HCT116 (cell line): ENCODE data around the gene ODR4. TPM values are rescaled to one million over a fixed set of nuclear protein-coding genes. Genes with fewer than 3 reads are reported as not detected.
"Not testable (repeated sequence)": the region's sequence is repeated elsewhere in the genome, so short reads cannot be mapped to it uniquely, and the experiment has no call there.

Source experiments
- ATAC-seq: fragments of 200-7000 bp; cut with Tn5 transposase; 2 replicates; pipeline ENCODE4 v1.9.1; 2020; ENCODE audit warnings: mild to moderate bottlenecking, moderate library complexity
- BruUV-seq: library from RNA; stranded (reverse); fragments of 400-500 nt; replicated peaks from 2 replicates; lab custom pipeline; 2021; lab: Mats Ljungman, UMichigan
- CTCF ChIA-PET: fragments of 300-600 bp; sonication (Branson Sonifier 250); formaldehyde crosslinking; loops from one replicate; lab custom pipeline; 2021; ENCODE audit warnings: antibody characterized with exemption; lab: Charles Lee
- POLR2A ChIA-PET: fragments of 300-600, 350-600 bp; sonication (Branson Sonifier 250); formaldehyde crosslinking; loops from one replicate; lab custom pipeline; 2021; ENCODE audit warnings: antibody characterized with exemption; lab: Charles Lee
- RAD21 ChIA-PET, 2 experiments: fragments of 300-600 bp; sonication (Branson Sonifier 250); formaldehyde crosslinking; loops; one replicate each; lab custom pipeline; 2023; ENCODE audit warnings: low total read pairs in 2 of 2; ENCODE audit not compliant: uncharacterized antibody in 2 of 2, unreplicated experiment in 2 of 2, low non-redundant PET in 1 of 2; lab: Charles Lee
- DNase-seq: peaks from one replicate; pipeline ENCODE4 v3.0.0-alpha.2; 2010; ENCODE audit warnings: low read depth, low spot score
- H2AFZ ChIP-seq: fragments of 200-600 bp; shearing (Covaris generic), sonication (generic); 2 replicates; pipeline ENCODE4 v1.6.1; 2017; ENCODE audit warnings: low read depth, mixed run types, mixed read lengths, antibody characterized with exemption, low read length; ENCODE audit not compliant: poor library complexity, severe bottlenecking
- H3K27ac ChIP-seq: 2 replicates; pipeline ENCODE4 v1.5.1; 2012; ENCODE audit warnings: low read depth, low read length
- H3K27me3 ChIP-seq: fragments of 200-600 bp; sonication (generic); 2 replicates; pipeline ENCODE4 v1.6.1; 2016; ENCODE audit warnings: mixed run types, low read length, mixed read lengths; ENCODE audit not compliant: insufficient read depth
- H3K36me3 ChIP-seq, 2 experiments: fragments of 200-500 bp in 1 of 2; fragments of 200-600 bp in 1 of 2; sonication (Bioruptor generic) in 1 of 2; sonication (generic) in 1 of 2; 2 replicates each; pipeline versions ENCODE4 v1.5.1 to v1.6.1; 2014 to 2016; ENCODE audit warnings: low read length in 2 of 2, inconsistent platforms in 1 of 2, mixed read lengths in 1 of 2, mixed run types in 1 of 2; ENCODE audit not compliant: insufficient read depth in 2 of 2, control insufficient read depth in 1 of 2
- H3K4me1 ChIP-seq, 2 experiments: fragments of 200-600 bp in 1 of 2; sonication (generic) in 1 of 2; 2 replicates each; pipeline versions ENCODE4 v1.5.1 to v1.6.1; 2012 to 2017; ENCODE audit warnings: low read length in 2 of 2, inconsistent platforms in 1 of 2, mild to moderate bottlenecking in 1 of 2, mixed read lengths in 1 of 2, mixed run types in 1 of 2, moderate library complexity in 1 of 2; ENCODE audit not compliant: insufficient read depth in 2 of 2, control insufficient read depth in 1 of 2
- H3K4me2 ChIP-seq: fragments of 200-600 bp; sonication (generic); 2 replicates; pipeline ENCODE4 v1.6.1; 2017; ENCODE audit warnings: mixed run types, low read length, mixed read lengths
- H3K4me3 ChIP-seq, 2 experiments: fragments of 200-600 bp in 1 of 2; sonication (generic) in 1 of 2; replicated peaks in 1 of 2; 2 replicates each; pipeline ENCODE4 v1.5.1; 2011 to 2016; ENCODE audit warnings: low read length in 2 of 2, control low read depth in 1 of 2, low read depth in 1 of 2, mild to moderate bottlenecking in 1 of 2, mixed read lengths in 1 of 2, mixed run types in 1 of 2
- H3K79me2 ChIP-seq: fragments of 200-600 bp; sonication (generic); 2 replicates; pipeline ENCODE4 v1.6.1; 2017; ENCODE audit warnings: mild to moderate bottlenecking, mixed run types, low read length, moderate library complexity, mixed read lengths; ENCODE audit not compliant: insufficient read depth
- H3K9ac ChIP-seq: fragments of 200-600 bp; sonication (generic); 2 replicates; pipeline ENCODE4 v1.6.1; 2016; ENCODE audit warnings: low read length, mixed read lengths
- H3K9me2 ChIP-seq: fragments of 200-600 bp; sonication (generic), shearing (Covaris generic); 2 replicates; pipeline ENCODE4 v1.6.1; 2017; ENCODE audit warnings: mixed run types, mild to moderate bottlenecking, moderate library complexity; ENCODE audit not compliant: insufficient read depth
- H3K9me3 ChIP-seq, 2 experiments: fragments of 200-500 bp in 1 of 2; fragments of 200-600 bp in 1 of 2; sonication (Bioruptor generic) in 1 of 2; sonication (generic) in 1 of 2; 2 replicates each; pipeline ENCODE4 v1.6.1; 2014 to 2017; ENCODE audit warnings: low read length in 2 of 2, mixed read lengths in 2 of 2, inconsistent platforms in 1 of 2, low read depth in 1 of 2, mild to moderate bottlenecking in 1 of 2, mixed run types in 1 of 2, moderate library complexity in 1 of 2; ENCODE audit not compliant: control insufficient read depth in 1 of 2, insufficient read depth in 1 of 2
- H4K20me1 ChIP-seq: fragments of 200-600 bp; sonication (generic), shearing (Covaris generic); 2 replicates; pipeline ENCODE4 v1.6.1; 2017; ENCODE audit warnings: mixed run types, mild to moderate bottlenecking, moderate library complexity; ENCODE audit not compliant: insufficient read depth
- CBX3 ChIP-seq: IDR thresholded peaks from 2 replicates; pipeline ENCODE4 v1.6.1; 2012; ENCODE audit warnings: low read depth
- CTCF ChIP-seq, 3 experiments: fragments of 200-600 bp in 1 of 3; sonication (generic) in 1 of 3; IDR thresholded peaks in 2 of 3; conservative IDR thresholded peaks in 1 of 3; 2 replicates each; pipeline ENCODE4 v1.5.1; 2012 to 2017; ENCODE audit warnings: low read depth in 2 of 3, low read length in 2 of 3, antibody characterized with exemption in 1 of 3, borderline replicate concordance in 1 of 3, control low read depth in 1 of 3, mild to moderate bottlenecking in 1 of 3, mixed read lengths in 1 of 3, mixed run types in 1 of 3, moderate library complexity in 1 of 3; ENCODE audit not compliant: insufficient read depth in 1 of 3
- ELF1 ChIP-seq: IDR thresholded peaks from 2 replicates; pipeline ENCODE4 v1.6.1; 2012; ENCODE audit warnings: low read depth, borderline replicate concordance
- EZH2 ChIP-seq: fragments of 200-600 bp; sonication (generic); IDR thresholded peaks from 2 replicates; pipeline ENCODE4 v1.6.1; 2017; ENCODE audit warnings: antibody characterized with exemption, mixed run types
- EZH2phosphoT487 ChIP-seq: fragments of 200-600 bp; IDR thresholded peaks from 2 replicates; pipeline ENCODE4 v1.6.1; 2018; ENCODE audit warnings: antibody characterized with exemption, borderline replicate concordance
- FOSL1 ChIP-seq: IDR thresholded peaks from 2 replicates; pipeline ENCODE4 v1.6.1; 2012; ENCODE audit warnings: low read depth
- JUND ChIP-seq: IDR thresholded peaks from 2 replicates; pipeline ENCODE4 v1.6.1; 2012
- MAX ChIP-seq: IDR thresholded peaks from 2 replicates; pipeline ENCODE4 v1.6.1; 2012
- POLR2A ChIP-seq: IDR thresholded peaks from 2 replicates; pipeline ENCODE4 v1.7.0; 2011; ENCODE audit warnings: borderline replicate concordance; ENCODE audit not compliant: insufficient read depth, insufficient read length; ENCODE audit errors: extremely low read depth
- POLR2AphosphoS5 ChIP-seq: IDR thresholded peaks from 2 replicates; pipeline ENCODE4 v1.6.1; 2011; ENCODE audit warnings: mild to moderate bottlenecking, low read depth, low read length, moderate library complexity
- SIN3A ChIP-seq: IDR thresholded peaks from 2 replicates; pipeline ENCODE4 v1.6.1; 2012; ENCODE audit warnings: low read depth
- SRF ChIP-seq: IDR thresholded peaks from 2 replicates; pipeline ENCODE4 v1.6.1; 2012; ENCODE audit warnings: low read depth
- YY1 ChIP-seq: IDR thresholded peaks from 2 replicates; pipeline ENCODE4 v1.6.1; 2011; ENCODE audit warnings: low read length, low read depth, moderate library complexity, mild to moderate bottlenecking; ENCODE audit not compliant: insufficient replicate concordance; ENCODE audit errors: extremely low read depth
- ZNF274 ChIP-seq: fragments of 200-500 bp; sonication (Bioruptor generic); IDR thresholded peaks from 2 replicates; pipeline ENCODE4 v1.6.1; 2014; ENCODE audit warnings: mild to moderate bottlenecking, low read depth, low read length, inconsistent platforms
- intact Hi-C: fragments of 100-400 bp; cut with micrococcal nuclease; formaldehyde crosslinking; loops from 2 replicates; pipeline ENCODE4 v1.10.0; 2022
- total RNA-seq: library from RNA; stranded (reverse); gene quantifications from one replicate; pipeline ENCODE4 v1.2.1, GENCODE V29; 2021; ENCODE audit not compliant: unreplicated experiment
- TF ChIP-seq, protein P1 (sequence below): IDR thresholded peaks from 2 replicates; pipeline ENCODE4 v1.6.1; 2011; ENCODE audit warnings: mild to moderate bottlenecking, low read length, moderate library complexity; ENCODE audit not compliant: insufficient replicate concordance; ENCODE audit errors: extremely low read depth

ODR4 gene
- total RNA-seq, 1 experiment from 2014 or later = 18.4 TPM

DNA sequence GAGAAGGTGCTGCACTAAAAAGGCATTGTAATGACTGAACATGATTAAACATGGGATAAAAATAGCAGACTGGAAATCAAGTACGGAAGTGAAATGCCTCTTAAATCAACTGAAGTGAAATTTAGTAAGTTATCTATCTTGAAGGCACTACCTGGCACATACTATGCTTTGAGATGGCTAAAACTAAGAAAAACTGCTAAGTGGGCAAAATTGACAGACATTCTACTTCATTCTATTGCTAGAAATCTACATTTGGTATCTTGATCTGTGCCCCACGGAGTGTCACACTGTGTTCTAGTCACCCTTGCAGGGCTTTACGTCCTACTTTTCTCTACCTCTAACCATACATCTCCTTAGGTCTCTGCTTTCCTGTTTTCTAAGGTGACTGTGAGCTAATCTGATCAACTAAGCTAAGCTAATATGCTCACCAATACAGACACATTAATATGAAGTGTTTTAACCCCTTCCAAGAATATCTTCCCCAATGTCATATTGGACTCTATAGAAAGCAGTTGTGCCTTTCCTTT lies 81.2 kb downstream of the ODR4 start:
- no peak for DNase-seq
- no peak overlapping the region for H3K4me2 ChIP-seq
- ChIA-PET CTCF (no interaction called here), POLR2A (no interaction called here), RAD21 (no interaction called here)
- no peak overlapping the region for H3K27ac ChIP-seq
- ATAC-seq = no peak
- H3K4me3 ChIP-seq = no peak overlapping the region
- no peaks in the 10 kb centered on the region for H3K9me3 ChIP-seq
- H4K20me1 ChIP-seq = no peaks in the 10 kb centered on the region
- no peaks in the 10 kb centered on the region for H3K79me2 ChIP-seq
- H3K9ac ChIP-seq = no peak overlapping the region
- TF ChIP-seq ELF1 = no peak
- TF ChIP-seq MAX = no peak
- no peak for TF ChIP-seq EZH2
- TF ChIP-seq YY1 = no peak
- no peak for TF ChIP-seq EZH2phosphoT487
- TF ChIP-seq JUND = no peak
- no peak for TF ChIP-seq POLR2A
- no peak for TF ChIP-seq CBX3
- no peak for TF ChIP-seq FOSL1
- no peak for TF ChIP-seq POLR2AphosphoS5
- TF ChIP-seq, protein P1, sequence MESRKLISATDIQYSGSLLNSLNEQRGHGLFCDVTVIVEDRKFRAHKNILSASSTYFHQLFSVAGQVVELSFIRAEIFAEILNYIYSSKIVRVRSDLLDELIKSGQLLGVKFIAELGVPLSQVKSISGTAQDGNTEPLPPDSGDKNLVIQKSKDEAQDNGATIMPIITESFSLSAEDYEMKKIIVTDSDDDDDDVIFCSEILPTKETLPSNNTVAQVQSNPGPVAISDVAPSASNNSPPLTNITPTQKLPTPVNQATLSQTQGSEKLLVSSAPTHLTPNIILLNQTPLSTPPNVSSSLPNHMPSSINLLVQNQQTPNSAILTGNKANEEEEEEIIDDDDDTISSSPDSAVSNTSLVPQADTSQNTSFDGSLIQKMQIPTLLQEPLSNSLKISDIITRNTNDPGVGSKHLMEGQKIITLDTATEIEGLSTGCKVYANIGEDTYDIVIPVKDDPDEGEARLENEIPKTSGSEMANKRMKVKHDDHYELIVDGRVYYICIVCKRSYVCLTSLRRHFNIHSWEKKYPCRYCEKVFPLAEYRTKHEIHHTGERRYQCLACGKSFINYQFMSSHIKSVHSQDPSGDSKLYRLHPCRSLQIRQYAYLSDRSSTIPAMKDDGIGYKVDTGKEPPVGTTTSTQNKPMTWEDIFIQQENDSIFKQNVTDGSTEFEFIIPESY = no peak
- no peak for TF ChIP-seq CTCF (IDR thresholded peaks at IDR 0.05 in 2 of 3, conservative IDR thresholded peaks at IDR 0.05 in 1 of 3; ENCODE audit: borderline replicate concordance in 1 of 3, insufficient read depth in 1 of 3, low read depth in 2 of 3, low read length in 2 of 3)
- TF ChIP-seq SRF = no peak
- no peak for TF ChIP-seq SIN3A
- TF ChIP-seq ZNF274 = no peak
- no TSS peak for BruUV-seq
- intact Hi-C loops = no loop called here
- no peak overlapping the region for H2AFZ ChIP-seq
- no peaks in the 10 kb centered on the region for H3K36me3 ChIP-seq
- no peaks in the 10 kb centered on the region for H3K9me2 ChIP-seq
- H3K4me1 ChIP-seq = no peaks in the 10 kb centered on the region
- no peaks in the 10 kb centered on the region for H3K27me3 ChIP-seq

DNA sequence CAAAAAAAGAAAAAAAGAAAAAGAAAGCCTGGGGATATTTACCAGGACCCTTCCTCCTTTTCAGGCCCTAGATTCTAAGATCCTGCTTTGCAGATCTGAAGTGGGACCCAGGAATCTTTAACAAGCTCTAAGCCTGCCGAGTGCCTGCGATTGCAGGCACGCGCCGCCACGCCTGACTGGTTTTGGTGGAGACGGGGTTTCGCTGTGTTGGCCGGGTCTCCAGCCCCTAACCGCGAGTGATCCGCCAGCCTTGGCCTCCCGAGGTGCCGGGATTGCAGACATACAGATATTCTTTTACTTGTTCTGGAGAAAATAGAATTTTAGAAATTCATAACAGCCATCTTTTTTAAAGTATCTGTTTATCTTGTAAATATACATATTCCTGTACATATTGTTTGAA lies 83.5 kb downstream of the ODR4 start:
- RAD21 ChIA-PET, H3K4me1 ChIP-seq, BruUV-seq, H3K9ac ChIP-seq, intact Hi-C loops, H3K36me3 ChIP-seq, H3K4me3 ChIP-seq, H3K27ac ChIP-seq, H3K4me2 ChIP-seq, H3K79me2 ChIP-seq, CTCF ChIA-PET, H3K27me3 ChIP-seq, DNase-seq, ATAC-seq, POLR2A ChIA-PET, H2AFZ ChIP-seq, H4K20me1 ChIP-seq, H3K9me3 ChIP-seq, H3K9me2 ChIP-seq: not testable (repeated sequence)
